HCT116 (cell line): ENCODE data around the gene GOLGA6A. TPM values are rescaled to one million over a fixed set of nuclear protein-coding genes. Genes with fewer than 3 reads are reported as not detected.

Experiments
- ATAC-seq: fragments of 200-7000 bp; cut with Tn5 transposase; 2 replicates; pipeline ENCODE4 v1.9.1; 2020; ENCODE audit warnings: mild to moderate bottlenecking, moderate library complexity
- BruUV-seq: library from RNA; stranded (reverse); fragments of 400-500 nt; replicated peaks from 2 replicates; lab custom pipeline; 2021; lab: Mats Ljungman, UMichigan
- CTCF ChIA-PET: fragments of 300-600 bp; sonication (Branson Sonifier 250); formaldehyde crosslinking; loops from one replicate; lab custom pipeline; 2021; ENCODE audit warnings: antibody characterized with exemption; lab: Charles Lee
- POLR2A ChIA-PET: fragments of 300-600, 350-600 bp; sonication (Branson Sonifier 250); formaldehyde crosslinking; loops from one replicate; lab custom pipeline; 2021; ENCODE audit warnings: antibody characterized with exemption; lab: Charles Lee
- RAD21 ChIA-PET, 2 experiments: fragments of 300-600 bp; sonication (Branson Sonifier 250); formaldehyde crosslinking; loops; one replicate each; lab custom pipeline; 2023; ENCODE audit warnings: low total read pairs in 2 of 2; ENCODE audit not compliant: uncharacterized antibody in 2 of 2, unreplicated experiment in 2 of 2, low non-redundant PET in 1 of 2; lab: Charles Lee
- DNase-seq: peaks from one replicate; pipeline ENCODE4 v3.0.0-alpha.2; 2010; ENCODE audit warnings: low read depth, low spot score
- H2AFZ ChIP-seq: fragments of 200-600 bp; shearing (Covaris generic), sonication (generic); 2 replicates; pipeline ENCODE4 v1.6.1; 2017; ENCODE audit warnings: low read depth, mixed run types, mixed read lengths, antibody characterized with exemption, low read length; ENCODE audit not compliant: poor library complexity, severe bottlenecking
- H3K27ac ChIP-seq: 2 replicates; pipeline ENCODE4 v1.5.1; 2012; ENCODE audit warnings: low read depth, low read length
- H3K27me3 ChIP-seq: fragments of 200-600 bp; sonication (generic); 2 replicates; pipeline ENCODE4 v1.6.1; 2016; ENCODE audit warnings: mixed run types, low read length, mixed read lengths; ENCODE audit not compliant: insufficient read depth
- H3K36me3 ChIP-seq, 2 experiments: fragments of 200-500 bp in 1 of 2; fragments of 200-600 bp in 1 of 2; sonication (Bioruptor generic) in 1 of 2; sonication (generic) in 1 of 2; 2 replicates each; pipeline versions ENCODE4 v1.5.1 to v1.6.1; 2014 to 2016; ENCODE audit warnings: low read length in 2 of 2, inconsistent platforms in 1 of 2, mixed read lengths in 1 of 2, mixed run types in 1 of 2; ENCODE audit not compliant: insufficient read depth in 2 of 2, control insufficient read depth in 1 of 2
- H3K4me1 ChIP-seq, 2 experiments: fragments of 200-600 bp in 1 of 2; sonication (generic) in 1 of 2; 2 replicates each; pipeline versions ENCODE4 v1.5.1 to v1.6.1; 2012 to 2017; ENCODE audit warnings: low read length in 2 of 2, inconsistent platforms in 1 of 2, mild to moderate bottlenecking in 1 of 2, mixed read lengths in 1 of 2, mixed run types in 1 of 2, moderate library complexity in 1 of 2; ENCODE audit not compliant: insufficient read depth in 2 of 2, control insufficient read depth in 1 of 2
- H3K4me2 ChIP-seq: fragments of 200-600 bp; sonication (generic); 2 replicates; pipeline ENCODE4 v1.6.1; 2017; ENCODE audit warnings: mixed run types, low read length, mixed read lengths
- H3K4me3 ChIP-seq, 2 experiments: fragments of 200-600 bp in 1 of 2; sonication (generic) in 1 of 2; replicated peaks in 1 of 2; 2 replicates each; pipeline ENCODE4 v1.5.1; 2011 to 2016; ENCODE audit warnings: low read length in 2 of 2, control low read depth in 1 of 2, low read depth in 1 of 2, mild to moderate bottlenecking in 1 of 2, mixed read lengths in 1 of 2, mixed run types in 1 of 2
- H3K79me2 ChIP-seq: fragments of 200-600 bp; sonication (generic); 2 replicates; pipeline ENCODE4 v1.6.1; 2017; ENCODE audit warnings: mild to moderate bottlenecking, mixed run types, low read length, moderate library complexity, mixed read lengths; ENCODE audit not compliant: insufficient read depth
- H3K9ac ChIP-seq: fragments of 200-600 bp; sonication (generic); 2 replicates; pipeline ENCODE4 v1.6.1; 2016; ENCODE audit warnings: low read length, mixed read lengths
- H3K9me2 ChIP-seq: fragments of 200-600 bp; sonication (generic), shearing (Covaris generic); 2 replicates; pipeline ENCODE4 v1.6.1; 2017; ENCODE audit warnings: mixed run types, mild to moderate bottlenecking, moderate library complexity; ENCODE audit not compliant: insufficient read depth
- H3K9me3 ChIP-seq, 2 experiments: fragments of 200-500 bp in 1 of 2; fragments of 200-600 bp in 1 of 2; sonication (Bioruptor generic) in 1 of 2; sonication (generic) in 1 of 2; 2 replicates each; pipeline ENCODE4 v1.6.1; 2014 to 2017; ENCODE audit warnings: low read length in 2 of 2, mixed read lengths in 2 of 2, inconsistent platforms in 1 of 2, low read depth in 1 of 2, mild to moderate bottlenecking in 1 of 2, mixed run types in 1 of 2, moderate library complexity in 1 of 2; ENCODE audit not compliant: control insufficient read depth in 1 of 2, insufficient read depth in 1 of 2
- H4K20me1 ChIP-seq: fragments of 200-600 bp; sonication (generic), shearing (Covaris generic); 2 replicates; pipeline ENCODE4 v1.6.1; 2017; ENCODE audit warnings: mixed run types, mild to moderate bottlenecking, moderate library complexity; ENCODE audit not compliant: insufficient read depth
- CBX3 ChIP-seq: IDR thresholded peaks from 2 replicates; pipeline ENCODE4 v1.6.1; 2012; ENCODE audit warnings: low read depth
- EGR1 ChIP-seq: IDR thresholded peaks from 2 replicates; pipeline ENCODE4 v1.6.1; 2012; ENCODE audit warnings: low read depth
- ELF1 ChIP-seq: IDR thresholded peaks from 2 replicates; pipeline ENCODE4 v1.6.1; 2012; ENCODE audit warnings: low read depth, borderline replicate concordance
- EZH2phosphoT487 ChIP-seq: fragments of 200-600 bp; IDR thresholded peaks from 2 replicates; pipeline ENCODE4 v1.6.1; 2018; ENCODE audit warnings: antibody characterized with exemption, borderline replicate concordance
- FOSL1 ChIP-seq: IDR thresholded peaks from 2 replicates; pipeline ENCODE4 v1.6.1; 2012; ENCODE audit warnings: low read depth
- JUND ChIP-seq: IDR thresholded peaks from 2 replicates; pipeline ENCODE4 v1.6.1; 2012
- POLR2A ChIP-seq: IDR thresholded peaks from 2 replicates; pipeline ENCODE4 v1.7.0; 2011; ENCODE audit warnings: borderline replicate concordance; ENCODE audit not compliant: insufficient read depth, insufficient read length; ENCODE audit errors: extremely low read depth
- POLR2AphosphoS5 ChIP-seq: IDR thresholded peaks from 2 replicates; pipeline ENCODE4 v1.6.1; 2011; ENCODE audit warnings: mild to moderate bottlenecking, low read depth, low read length, moderate library complexity
- RAD21 ChIP-seq: IDR thresholded peaks from 2 replicates; pipeline ENCODE4 v1.6.1; 2012; ENCODE audit warnings: low read depth, mild to moderate bottlenecking
- SIN3A ChIP-seq: IDR thresholded peaks from 2 replicates; pipeline ENCODE4 v1.6.1; 2012; ENCODE audit warnings: low read depth
- SP1 ChIP-seq: IDR thresholded peaks from 2 replicates; pipeline ENCODE4 v1.6.1; 2012; ENCODE audit warnings: low read depth
- SRF ChIP-seq: IDR thresholded peaks from 2 replicates; pipeline ENCODE4 v1.6.1; 2012; ENCODE audit warnings: low read depth
- YY1 ChIP-seq: IDR thresholded peaks from 2 replicates; pipeline ENCODE4 v1.6.1; 2011; ENCODE audit warnings: low read length, low read depth, moderate library complexity, mild to moderate bottlenecking; ENCODE audit not compliant: insufficient replicate concordance; ENCODE audit errors: extremely low read depth
- ZFX ChIP-seq: fragments of 450-650 bp; IDR thresholded peaks from 2 replicates; pipeline ENCODE4 v1.6.1; 2017
- ZNF274 ChIP-seq: fragments of 200-500 bp; sonication (Bioruptor generic); IDR thresholded peaks from 2 replicates; pipeline ENCODE4 v1.6.1; 2014; ENCODE audit warnings: mild to moderate bottlenecking, low read depth, low read length, inconsistent platforms
- intact Hi-C: fragments of 100-400 bp; cut with micrococcal nuclease; formaldehyde crosslinking; loops from 2 replicates; pipeline ENCODE4 v1.10.0; 2022
- total RNA-seq: library from RNA; stranded (reverse); gene quantifications from one replicate; pipeline ENCODE4 v1.2.1, GENCODE V29; 2021; ENCODE audit not compliant: unreplicated experiment
- TF ChIP-seq, protein P1 (sequence below): IDR thresholded peaks from 2 replicates; pipeline ENCODE4 v1.6.1; 2012; ENCODE audit warnings: low read depth
- TF ChIP-seq, protein P2 (sequence below): IDR thresholded peaks from 2 replicates; pipeline ENCODE4 v1.6.1; 2011; ENCODE audit warnings: mild to moderate bottlenecking, low read length, moderate library complexity; ENCODE audit not compliant: insufficient replicate concordance; ENCODE audit errors: extremely low read depth
- TF ChIP-seq, protein P3 (sequence below): IDR thresholded peaks from 2 replicates; pipeline ENCODE4 v1.6.1; 2012
- TF ChIP-seq, protein P4 (sequence below): IDR thresholded peaks from 2 replicates; pipeline ENCODE4 v1.6.1; 2012

The GOLGA6A gene
- total RNA-seq, 1 experiment from 2014 or later = 0.39 TPM

DNA sequence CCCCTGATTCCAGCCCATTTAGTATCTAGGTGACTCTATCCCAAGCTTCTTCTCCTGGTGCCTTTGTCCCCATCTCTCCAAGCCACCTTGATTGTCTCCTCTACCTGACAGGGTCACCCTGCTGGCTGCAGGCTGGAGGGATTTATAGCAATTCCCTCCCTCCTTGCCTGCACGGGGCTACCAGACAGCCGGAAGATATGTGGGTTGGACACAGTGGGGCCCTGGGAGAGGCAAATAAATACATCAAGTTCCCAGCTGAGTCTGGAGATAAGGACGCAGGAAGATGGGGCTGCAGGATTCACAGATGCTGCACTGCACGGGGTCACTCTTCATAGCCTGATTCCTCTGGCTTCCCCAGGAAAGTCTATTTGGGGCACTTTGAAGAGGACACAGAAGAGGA lies 38.7 kb upstream of the GOLGA6A start (continued):
- TF ChIP-seq, protein P1, sequence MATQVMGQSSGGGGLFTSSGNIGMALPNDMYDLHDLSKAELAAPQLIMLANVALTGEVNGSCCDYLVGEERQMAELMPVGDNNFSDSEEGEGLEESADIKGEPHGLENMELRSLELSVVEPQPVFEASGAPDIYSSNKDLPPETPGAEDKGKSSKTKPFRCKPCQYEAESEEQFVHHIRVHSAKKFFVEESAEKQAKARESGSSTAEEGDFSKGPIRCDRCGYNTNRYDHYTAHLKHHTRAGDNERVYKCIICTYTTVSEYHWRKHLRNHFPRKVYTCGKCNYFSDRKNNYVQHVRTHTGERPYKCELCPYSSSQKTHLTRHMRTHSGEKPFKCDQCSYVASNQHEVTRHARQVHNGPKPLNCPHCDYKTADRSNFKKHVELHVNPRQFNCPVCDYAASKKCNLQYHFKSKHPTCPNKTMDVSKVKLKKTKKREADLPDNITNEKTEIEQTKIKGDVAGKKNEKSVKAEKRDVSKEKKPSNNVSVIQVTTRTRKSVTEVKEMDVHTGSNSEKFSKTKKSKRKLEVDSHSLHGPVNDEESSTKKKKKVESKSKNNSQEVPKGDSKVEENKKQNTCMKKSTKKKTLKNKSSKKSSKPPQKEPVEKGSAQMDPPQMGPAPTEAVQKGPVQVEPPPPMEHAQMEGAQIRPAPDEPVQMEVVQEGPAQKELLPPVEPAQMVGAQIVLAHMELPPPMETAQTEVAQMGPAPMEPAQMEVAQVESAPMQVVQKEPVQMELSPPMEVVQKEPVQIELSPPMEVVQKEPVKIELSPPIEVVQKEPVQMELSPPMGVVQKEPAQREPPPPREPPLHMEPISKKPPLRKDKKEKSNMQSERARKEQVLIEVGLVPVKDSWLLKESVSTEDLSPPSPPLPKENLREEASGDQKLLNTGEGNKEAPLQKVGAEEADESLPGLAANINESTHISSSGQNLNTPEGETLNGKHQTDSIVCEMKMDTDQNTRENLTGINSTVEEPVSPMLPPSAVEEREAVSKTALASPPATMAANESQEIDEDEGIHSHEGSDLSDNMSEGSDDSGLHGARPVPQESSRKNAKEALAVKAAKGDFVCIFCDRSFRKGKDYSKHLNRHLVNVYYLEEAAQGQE = no peak
- no peak for TF ChIP-seq FOSL1
- TF ChIP-seq POLR2AphosphoS5 = no peak
- TF ChIP-seq, protein P2, sequence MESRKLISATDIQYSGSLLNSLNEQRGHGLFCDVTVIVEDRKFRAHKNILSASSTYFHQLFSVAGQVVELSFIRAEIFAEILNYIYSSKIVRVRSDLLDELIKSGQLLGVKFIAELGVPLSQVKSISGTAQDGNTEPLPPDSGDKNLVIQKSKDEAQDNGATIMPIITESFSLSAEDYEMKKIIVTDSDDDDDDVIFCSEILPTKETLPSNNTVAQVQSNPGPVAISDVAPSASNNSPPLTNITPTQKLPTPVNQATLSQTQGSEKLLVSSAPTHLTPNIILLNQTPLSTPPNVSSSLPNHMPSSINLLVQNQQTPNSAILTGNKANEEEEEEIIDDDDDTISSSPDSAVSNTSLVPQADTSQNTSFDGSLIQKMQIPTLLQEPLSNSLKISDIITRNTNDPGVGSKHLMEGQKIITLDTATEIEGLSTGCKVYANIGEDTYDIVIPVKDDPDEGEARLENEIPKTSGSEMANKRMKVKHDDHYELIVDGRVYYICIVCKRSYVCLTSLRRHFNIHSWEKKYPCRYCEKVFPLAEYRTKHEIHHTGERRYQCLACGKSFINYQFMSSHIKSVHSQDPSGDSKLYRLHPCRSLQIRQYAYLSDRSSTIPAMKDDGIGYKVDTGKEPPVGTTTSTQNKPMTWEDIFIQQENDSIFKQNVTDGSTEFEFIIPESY = no peak
- no peak for TF ChIP-seq ZNF274
- TF ChIP-seq SRF = no peak

DNA sequence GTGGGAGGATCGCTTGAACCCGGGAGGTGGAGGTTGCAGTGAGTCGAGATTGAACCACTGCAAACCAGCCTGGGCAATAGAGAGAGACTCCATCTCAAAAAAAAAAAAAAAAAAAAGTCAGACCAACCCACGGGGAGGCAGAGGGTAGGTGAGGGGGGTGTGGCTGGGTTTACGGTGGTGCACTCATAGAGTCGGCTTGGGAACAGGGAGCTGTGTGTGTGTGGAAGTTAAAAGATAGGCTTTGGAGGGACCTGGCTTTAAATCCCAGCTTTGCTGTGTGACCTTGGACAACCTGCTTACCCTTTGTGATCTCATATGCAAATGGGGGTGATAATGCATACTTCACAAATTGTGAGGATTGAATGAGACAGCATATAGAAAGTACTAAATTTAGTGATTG lies 38.1 kb upstream of the GOLGA6A start:
- no peak overlapping the region for H3K4me3 ChIP-seq
- ATAC-seq = no peak
- ChIA-PET CTCF (interaction anchor here (1.0 kb wide), 1 partner anchor 187 kb away, joined by 4 read pairs; no protein-coding TSS in a partner anchor), RAD21 (no interaction called here), POLR2A (no interaction called here)
- H3K4me1 ChIP-seq = no peaks in the 10 kb centered on the region
- H4K20me1 ChIP-seq = no peaks in the 10 kb centered on the region
- no peak overlapping the region for H3K27ac ChIP-seq
- H2AFZ ChIP-seq = no peak overlapping the region
- H3K9ac ChIP-seq = no peak overlapping the region
- H3K9me3 ChIP-seq = no peaks in the 10 kb centered on the region
- intact Hi-C loops = no loop called here
- no TSS peak for BruUV-seq
- no peaks in the 10 kb centered on the region; the same call in 1 of the 2 replicates for H3K27me3 ChIP-seq
- no peaks in the 10 kb centered on the region for H3K79me2 ChIP-seq
- no peak overlapping the region for H3K4me2 ChIP-seq
- no peak for DNase-seq
- H3K36me3 ChIP-seq = no peaks in the 10 kb centered on the region
- H3K9me2 ChIP-seq = no peaks in the 10 kb centered on the region
- TF ChIP-seq YY1 = no peak
- no peak for TF ChIP-seq SP1
- TF ChIP-seq SIN3A = no peak
- TF ChIP-seq EZH2phosphoT487 = no peak
- no peak for TF ChIP-seq EGR1
- no peak for TF ChIP-seq ZFX
- TF ChIP-seq FOSL1 = no peak
- TF ChIP-seq, protein P3, sequence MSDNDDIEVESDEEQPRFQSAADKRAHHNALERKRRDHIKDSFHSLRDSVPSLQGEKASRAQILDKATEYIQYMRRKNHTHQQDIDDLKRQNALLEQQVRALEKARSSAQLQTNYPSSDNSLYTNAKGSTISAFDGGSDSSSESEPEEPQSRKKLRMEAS = no peak
- TF ChIP-seq, protein P2 = no peak
- TF ChIP-seq ZNF274 = no peak
- no peak for TF ChIP-seq RAD21
- no peak for TF ChIP-seq JUND
- no peak for TF ChIP-seq ELF1
- TF ChIP-seq CBX3 = no peak
- TF ChIP-seq POLR2A = no peak
- TF ChIP-seq, protein P4, sequence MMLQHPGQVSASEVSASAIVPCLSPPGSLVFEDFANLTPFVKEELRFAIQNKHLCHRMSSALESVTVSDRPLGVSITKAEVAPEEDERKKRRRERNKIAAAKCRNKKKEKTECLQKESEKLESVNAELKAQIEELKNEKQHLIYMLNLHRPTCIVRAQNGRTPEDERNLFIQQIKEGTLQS = no peak
